ENCODE data around the gene GNLY. TPM values are rescaled to one million over a fixed set of nuclear protein-coding genes. Genes with fewer than 3 reads are reported as not detected.

GNLY gene
- total RNA-seq, 1 donor from 2014 or later, result not detected

GRCh38 chr2:85661139-85661858 lies 32.9 kb upstream of the GNLY start:
- Mint-ChIP-seq H3K9me3 (ENCODE audit: low read depth) (no peaks in the 10 kb centered on the region), H3K4me1 (ENCODE audit: low read depth) (peaks cover 8% of the 10 kb centered on the region), H3K4me3 (ENCODE audit: unreplicated experiment) (no peak overlapping the region), H3K36me3 (ENCODE audit: low read depth) (peaks cover 1% of the 10 kb centered on the region), H3K27me3 (ENCODE audit: low read depth) (no peaks in the 10 kb centered on the region), H3K27ac (ENCODE audit: unreplicated experiment) (no peak overlapping the region)
- no peak for DNase-seq (ENCODE audit: low spot score)
- TF ChIP-seq CTCF (IDR thresholded peaks at IDR 0.05), result no peak

- no peaks in the 10 kb centered on the region for H3K9me3 Mint-ChIP-seq (ENCODE audit: low read depth)
- no peak for TF ChIP-seq CTCF (IDR thresholded peaks at IDR 0.05)
- H3K4me1 Mint-ChIP-seq (ENCODE audit: low read depth), result peaks cover 8% of the 10 kb centered on the region
- no peak overlapping the region for H3K27ac Mint-ChIP-seq (ENCODE audit: unreplicated experiment)
- no peak for DNase-seq (ENCODE audit: low spot score)
- H3K27me3 Mint-ChIP-seq (ENCODE audit: low read depth), result no peaks in the 10 kb centered on the region
- H3K36me3 Mint-ChIP-seq (ENCODE audit: low read depth), result peaks cover 1% of the 10 kb centered on the region
- H3K4me3 Mint-ChIP-seq (ENCODE audit: unreplicated experiment), result no peak overlapping the region
Observed at GRCh38 chr2:85662899-85663593, 31.1 kb upstream of the GNLY start.

- Mint-ChIP-seq H3K36me3 (ENCODE audit: low read depth) (no peaks in the 10 kb centered on the region), H3K9me3 (ENCODE audit: low read depth) (no peaks in the 10 kb centered on the region), H3K4me3 (ENCODE audit: unreplicated experiment) (no peak overlapping the region), H3K4me1 (ENCODE audit: low read depth) (peaks cover 8% of the 10 kb centered on the region), H3K27me3 (ENCODE audit: low read depth) (peaks cover 3% of the 10 kb centered on the region), H3K27ac (ENCODE audit: unreplicated experiment) (no peak overlapping the region)
- TF ChIP-seq CTCF (IDR thresholded peaks at IDR 0.05), result no peak
- no peak for DNase-seq (ENCODE audit: low spot score)
Observed at GRCh38 chr2:85663594-85664565, 30.3 kb upstream of the GNLY start.

- Mint-ChIP-seq H3K36me3 (ENCODE audit: low read depth) (no peaks in the 10 kb centered on the region), H3K9me3 (ENCODE audit: low read depth) (no peaks in the 10 kb centered on the region), H3K4me3 (ENCODE audit: unreplicated experiment) (no peak overlapping the region), H3K27me3 (ENCODE audit: low read depth) (peaks cover 4% of the 10 kb centered on the region), H3K4me1 (ENCODE audit: low read depth) (peaks cover 8% of the 10 kb centered on the region), H3K27ac (ENCODE audit: unreplicated experiment) (no peak overlapping the region)
- DNase-seq (ENCODE audit: low spot score), result no peak
- TF ChIP-seq CTCF (IDR thresholded peaks at IDR 0.05), result no peak
Observed at GRCh38 chr2:85665264-85665937, 28.8 kb upstream of the GNLY start.

Data from chondrocyte (in vitro differentiated cells).